T-cell (primary cell): ENCODE results near the gene RANGRF. TPM values are rescaled to one million over a fixed set of nuclear protein-coding genes. Genes with fewer than 3 reads are reported as not detected.
A peak's percentile ranks its signal among the peaks of the same experiment; 100 is the strongest.
"Not testable (repeated sequence)": the region's sequence is repeated elsewhere in the genome, so short reads cannot be mapped to it uniquely, and the experiment has no call there.

ENCODE experiments used
- ATAC-seq, 4 experiments: fragments of 200-7000 bp in 3 of 4; fragments of 150-1000 bp in 1 of 4; cut with Tn5 transposase; replicated peaks in 1 of 4; 1 replicate in 3 of 4; 2 replicates in 1 of 4; pipeline ENCODE4 v1.10.0; 2021; ENCODE audit warnings: moderate library complexity in 3 of 4, mild to moderate bottlenecking in 2 of 4, moderate number of reproducible peaks in 1 of 4
- CTCF ChIA-PET, 2 donors: fragments of 300-600 bp; sonication (Branson Sonifier 250); formaldehyde crosslinking; loops; one replicate each; lab custom pipeline; 2022; ENCODE audit warnings: antibody characterized with exemption in 2 of 2; lab: Charles Lee
- POLR2A ChIA-PET, 2 donors: fragments of 300-600 bp; sonication (Branson Sonifier 250); formaldehyde crosslinking; loops; one replicate each; lab custom pipeline; 2022; ENCODE audit warnings: antibody characterized with exemption in 2 of 2; lab: Charles Lee
- DNase-seq, 35 experiments: peaks; one replicate each; pipeline versions ENCODE4 v3.0.0 to v3.0.0-alpha.2; 2013 to 2023
- H3K27ac ChIP-seq: one replicate; pipeline ENCODE4 v1.5.1; 2013; ENCODE audit warnings: low read length
- H3K27me3 ChIP-seq, 2 experiments: replicated peaks in 1 of 2; 1 replicate in 1 of 2; 2 replicates in 1 of 2; pipeline versions ENCODE4 v1.6.1 to v1.7.0; 2013; ENCODE audit warnings: low read length in 1 of 2, mixed read lengths in 1 of 2; ENCODE audit not compliant: control insufficient read depth in 2 of 2, insufficient read depth in 2 of 2; ENCODE audit errors: extremely low read depth in 1 of 2
- H3K36me3 ChIP-seq, 2 donors: 1 replicate in 1 of 2; 2 replicates in 1 of 2; pipeline versions ENCODE4 v1.6.1 to v1.7.0; 2013; ENCODE audit warnings: low read length in 1 of 2; ENCODE audit not compliant: control insufficient read depth in 2 of 2, insufficient read depth in 1 of 2; ENCODE audit errors: extremely low read depth in 1 of 2
- H3K4me1 ChIP-seq, 2 experiments: 1 replicate in 1 of 2; 2 replicates in 1 of 2; pipeline versions ENCODE4 v1.6.1 to v1.7.0; 2013; ENCODE audit warnings: low read length in 2 of 2, mixed read lengths in 1 of 2; ENCODE audit not compliant: insufficient read depth in 2 of 2, control insufficient read depth in 1 of 2; ENCODE audit errors: extremely low read depth in 1 of 2
- H3K4me3 ChIP-seq, 2 donors: 1 replicate in 1 of 2; 2 replicates in 1 of 2; pipeline versions ENCODE4 v1.5.1 to v1.7.0; 2013; ENCODE audit warnings: mild to moderate bottlenecking in 2 of 2, low read length in 1 of 2, moderate library complexity in 1 of 2; ENCODE audit not compliant: control insufficient read depth in 1 of 2; ENCODE audit errors: extremely low read depth in 1 of 2
- H3K9me3 ChIP-seq: 2 replicates; pipeline ENCODE4 v1.7.0; 2013
- H3K27ac Mint-ChIP-seq, 2 donors: one replicate each; pipeline ENCODE4 v1.8.0; 2020 to 2021; ENCODE audit warnings: mild to moderate bottlenecking in 2 of 2, mixed read lengths in 2 of 2
- H3K27me3 Mint-ChIP-seq, 2 donors: one replicate each; pipeline ENCODE4 v1.8.0; 2021 to 2022; ENCODE audit warnings: mixed read lengths in 2 of 2
- H3K36me3 Mint-ChIP-seq: one replicate; pipeline ENCODE4 v1.8.0; 2021; ENCODE audit warnings: mixed read lengths
- H3K4me1 Mint-ChIP-seq, 3 donors: one replicate each; pipeline ENCODE4 v1.8.0; 2020 to 2022; ENCODE audit warnings: mixed read lengths in 3 of 3, mild to moderate bottlenecking in 1 of 3
- H3K4me3 Mint-ChIP-seq, 3 donors: one replicate each; pipeline ENCODE4 v1.8.0; 2020 to 2022; ENCODE audit warnings: mild to moderate bottlenecking in 3 of 3, mixed read lengths in 3 of 3, moderate library complexity in 3 of 3
- H3K9me3 Mint-ChIP-seq, 3 donors: one replicate each; pipeline ENCODE4 v1.8.0; 2020 to 2022; ENCODE audit warnings: mixed read lengths in 3 of 3
- WGBS: methylation state at CpG from one replicate; pipeline ENCODE4 v1.1.5; 2013; ENCODE audit warnings: missing lambda C conversion rate; ENCODE audit not compliant: insufficient coverage; 5-methylcytosine and 5-hydroxymethylcytosine counted together
- total RNA-seq, 35 experiments: library from RNA in 6 of 35; stranded (reverse) in 6 of 35; fragments of 120-200 nt in 1 of 35; gene quantifications; one replicate each; pipeline versions ENCODE4 v1.2.1 to v1.2.4 and lab custom pipeline; 2013 to 2026

Gene RANGRF
- total RNA-seq, 5 donors from 2014 or later (not counting 1 experiment from before 2014, with no cell fraction given): 29.0 to 41.8 (median 40.9) TPM

DNA sequence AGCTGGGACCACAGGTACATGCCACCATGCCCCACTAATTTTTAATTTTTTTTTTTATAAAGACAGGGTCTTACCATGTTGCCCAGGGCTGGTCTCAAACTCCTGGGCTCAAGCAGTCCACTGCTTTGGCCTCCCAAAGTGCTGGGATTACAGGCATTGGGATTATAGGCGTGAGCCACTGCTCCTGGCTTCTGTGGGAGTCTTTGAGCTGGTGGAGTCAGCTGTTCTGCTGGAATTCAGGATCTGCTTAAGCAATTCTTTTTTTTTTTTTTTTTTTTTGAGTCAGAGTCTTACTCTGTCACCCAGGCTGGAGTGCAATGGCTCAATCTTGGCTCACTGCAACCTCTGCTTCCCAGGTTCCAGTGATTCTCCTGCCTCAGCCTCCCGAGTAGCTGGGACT is 37.1 kb upstream of the RANGRF start:
- H3K36me3 ChIP-seq: peaks cover 11 to 23% of the 10 kb centered on the region in 2 donors
- WGBS: no CpG with 5 or more reads among the region's 2 CpGs
- not testable (repeated sequence) for H3K27me3 ChIP-seq, H3K4me3 Mint-ChIP-seq, H3K9me3 ChIP-seq, H3K4me3 ChIP-seq, H3K27ac Mint-ChIP-seq, H3K27me3 Mint-ChIP-seq, DNase-seq, H3K9me3 Mint-ChIP-seq, H3K27ac ChIP-seq, ATAC-seq
- Mint-ChIP-seq H3K36me3 (peaks cover 16% of the 10 kb centered on the region), H3K4me1 (peaks cover 25 to 38% (median 26%) of the 10 kb centered on the region in 3 donors)
- peaks cover 11 to 24% of the 10 kb centered on the region in 2 experiments for H3K4me1 ChIP-seq
- POLR2A ChIA-PET: interaction anchor here in 1 of 2 donors (0.5 kb wide), 1 partner anchor 42 kb away, joined by 4 read pairs; no protein-coding TSS in a partner anchor
- CTCF ChIA-PET: interaction anchor here in 1 of 2 donors (0.7 kb wide), 1 partner anchor 9 kb away, joined by 3 read pairs; no protein-coding TSS in a partner anchor

DNA sequence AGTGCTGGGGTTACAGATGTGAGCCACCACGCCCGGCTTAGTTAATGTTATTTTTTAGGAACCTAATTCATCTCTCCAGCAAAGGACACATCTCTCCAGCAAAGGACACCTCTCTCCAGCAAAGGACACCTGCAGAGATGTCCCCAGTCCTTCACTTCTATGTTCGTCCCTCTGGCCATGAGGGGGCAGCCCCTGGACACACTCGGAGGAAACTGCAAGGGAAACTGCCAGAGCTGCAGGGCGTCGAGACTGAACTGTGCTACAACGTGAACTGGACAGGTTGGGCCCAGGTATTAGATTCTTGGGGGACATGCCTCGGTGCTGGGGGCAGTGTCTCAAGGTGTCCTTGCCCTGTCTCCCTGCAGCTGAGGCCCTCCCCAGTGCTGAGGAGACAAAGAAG is 34.7 kb upstream of the RANGRF start:
- H3K4me1 ChIP-seq: peaks cover 9 to 12% of the 10 kb centered on the region in 2 experiments
- POLR2A ChIA-PET: no interaction called here
- Mint-ChIP-seq H3K4me3 (no peak overlapping the region), H3K27ac (no peak overlapping the region), H3K27me3 (no peaks in the 10 kb centered on the region), H3K4me1 (peaks cover 18 to 20% (median 20%) of the 10 kb centered on the region in 3 donors), H3K9me3 (no peaks in the 10 kb centered on the region), H3K36me3 (peaks cover 19% of the 10 kb centered on the region)
- DNase-seq: peak in 1 of 35 experiments; percentile 10
- no peaks in the 10 kb centered on the region for H3K9me3 ChIP-seq
- no peak overlapping the region for H3K27ac ChIP-seq
- no peak overlapping the region for H3K4me3 ChIP-seq
- ATAC-seq: no peak
- WGBS: 84% methylated on average over 6 of the region's 8 CpGs
- H3K27me3 ChIP-seq: no peaks in the 10 kb centered on the region
- peaks cover 18 to 38% of the 10 kb centered on the region in 2 donors for H3K36me3 ChIP-seq
- CTCF ChIA-PET: no interaction called here

DNA sequence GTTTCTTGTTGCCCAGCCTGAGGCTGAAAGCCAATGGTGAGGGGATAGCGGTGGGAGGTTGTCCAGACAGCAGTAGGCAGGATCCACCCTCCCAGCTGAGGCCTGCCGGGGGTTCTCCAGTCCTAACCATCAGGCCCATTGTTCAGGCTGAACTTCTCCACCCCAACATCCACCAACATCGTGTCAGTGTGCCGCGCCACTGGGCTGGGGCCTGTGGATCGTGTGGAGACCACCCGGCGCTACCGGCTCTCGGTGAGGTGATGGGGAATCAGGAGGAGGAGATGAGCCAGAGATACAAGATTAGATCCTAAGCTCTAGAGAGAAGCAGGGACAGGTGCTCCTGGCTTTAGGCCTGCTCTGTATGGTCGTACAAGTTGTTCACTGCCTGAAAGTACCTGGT is 33.6 kb upstream of the RANGRF start:
- POLR2A ChIA-PET: no interaction called here
- peaks cover 18 to 38% of the 10 kb centered on the region in 2 donors for H3K36me3 ChIP-seq

DNA sequence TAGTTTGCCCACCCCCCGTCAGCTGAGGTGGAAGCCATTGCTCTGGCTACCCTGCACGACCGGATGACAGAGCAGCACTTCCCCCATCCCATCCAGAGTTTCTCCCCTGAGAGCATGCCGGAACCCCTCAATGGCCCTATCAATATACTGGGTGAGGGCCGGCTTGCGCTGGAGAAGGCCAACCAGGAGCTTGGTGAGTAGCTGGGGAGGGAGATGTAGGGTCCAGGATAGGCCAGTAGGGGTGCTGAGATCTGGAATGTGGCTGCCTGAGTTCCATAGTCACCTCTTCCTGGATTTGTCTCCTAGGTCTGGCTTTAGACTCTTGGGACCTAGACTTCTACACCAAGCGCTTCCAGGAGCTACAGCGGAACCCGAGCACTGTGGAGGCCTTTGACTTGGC is 33.0 kb upstream of the RANGRF start:
- Histone ChIP-seq H3K4me1 (no peaks in the 10 kb centered on the region), H3K27me3 (no peaks in the 10 kb centered on the region), H3K27ac (no peak overlapping the region), H3K36me3 (peaks cover 18 to 38% of the 10 kb centered on the region in 2 donors), H3K9me3 (no peaks in the 10 kb centered on the region), H3K4me3 (no peak overlapping the region)
- ChIA-PET POLR2A (interaction anchor here in 1 of 2 donors (0.6 kb wide), 1 partner anchor 61 kb away, joined by 4 read pairs; no protein-coding TSS in a partner anchor), CTCF (no interaction called here)
- Mint-ChIP-seq H3K9me3 (no peaks in the 10 kb centered on the region), H3K4me3 (no peak overlapping the region), H3K4me1 (peaks cover 2 to 4% (median 3%) of the 10 kb centered on the region in 3 donors), H3K27ac (no peak overlapping the region), H3K36me3 (peaks cover 19% of the 10 kb centered on the region), H3K27me3 (no peaks in the 10 kb centered on the region)
- ATAC-seq: no peak
- 98% methylated on average over 5 of the region's 9 CpGs for WGBS
- DNase-seq: no peak

More for the DNA sequence above, 33.6 kb upstream of the RANGRF start:
- Mint-ChIP-seq H3K9me3 (no peaks in the 10 kb centered on the region), H3K27ac (no peak overlapping the region), H3K4me1 (peaks cover 9 to 10% (median 9%) of the 10 kb centered on the region in 3 donors), H3K4me3 (no peak overlapping the region), H3K27me3 (no peaks in the 10 kb centered on the region), H3K36me3 (peaks cover 19% of the 10 kb centered on the region)
- CTCF ChIA-PET: no interaction called here
- WGBS: 100% methylated on average over 2 of the region's 11 CpGs
- Histone ChIP-seq H3K27me3 (no peaks in the 10 kb centered on the region), H3K27ac (no peak overlapping the region), H3K4me1 (peaks cover 2 to 3% of the 10 kb centered on the region in 2 experiments), H3K4me3 (no peak overlapping the region), H3K9me3 (no peaks in the 10 kb centered on the region)
- DNase-seq (no peak), ATAC-seq (no peak)

DNA sequence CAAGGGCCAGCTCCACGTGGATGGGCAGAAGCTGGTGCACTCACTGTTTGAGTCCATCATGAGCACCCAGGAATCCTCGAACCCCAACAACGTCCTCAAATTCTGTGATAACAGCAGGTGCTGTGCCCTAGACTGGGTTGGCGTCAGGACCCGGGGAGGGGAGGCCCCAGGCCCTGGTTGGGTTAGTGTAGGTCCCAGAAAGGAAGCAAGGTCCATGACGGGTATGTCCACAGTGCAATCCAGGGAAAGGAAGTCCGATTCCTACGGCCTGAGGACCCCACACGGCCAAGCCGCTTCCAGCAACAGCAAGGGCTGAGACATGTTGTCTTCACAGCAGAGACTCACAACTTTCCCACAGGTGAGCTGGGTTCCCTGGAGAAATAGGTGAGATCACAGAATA is 32.2 kb upstream of the RANGRF start:
- H3K9me3 ChIP-seq: no peaks in the 10 kb centered on the region
- no peaks in the 10 kb centered on the region for H3K4me1 Mint-ChIP-seq
- CTCF ChIA-PET: no interaction called here

DNA sequence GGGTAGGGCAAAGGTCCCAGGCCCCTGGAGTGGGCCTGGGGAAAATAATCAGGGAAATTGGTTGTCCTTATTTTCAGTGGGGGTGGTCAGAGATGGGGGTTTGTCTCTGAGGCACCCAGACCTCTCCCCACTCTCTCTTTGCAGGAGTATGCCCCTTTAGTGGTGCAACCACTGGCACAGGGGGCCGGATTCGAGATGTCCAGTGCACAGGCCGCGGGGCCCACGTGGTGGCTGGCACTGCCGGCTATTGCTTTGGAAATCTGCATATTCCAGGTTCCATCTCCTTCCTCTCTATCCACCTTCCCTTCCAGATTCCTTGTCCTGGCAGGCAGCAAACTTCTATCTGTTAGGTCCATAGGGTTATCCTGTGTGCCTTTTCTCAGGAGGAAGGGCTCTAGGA is 31.8 kb upstream of the RANGRF start:
- H3K4me3 Mint-ChIP-seq: no peak overlapping the region
- H3K9me3 ChIP-seq: no peaks in the 10 kb centered on the region
- H3K27ac Mint-ChIP-seq: peak overlapping the region in 1 of 2 donors; percentile 23
- no peaks in the 10 kb centered on the region for H3K27me3 Mint-ChIP-seq
- ATAC-seq (no peak), DNase-seq (no peak)
- no peak overlapping the region for H3K27ac ChIP-seq
- ChIA-PET POLR2A (no interaction called here), CTCF (no interaction called here)
- H3K4me3 ChIP-seq: no peak overlapping the region
- peaks cover 25% of the 10 kb centered on the region for H3K36me3 Mint-ChIP-seq
- no peaks in the 10 kb centered on the region for H3K9me3 Mint-ChIP-seq
- WGBS: 100% methylated on average over 6 of the region's 6 CpGs
- H3K36me3 ChIP-seq: peaks cover 18 to 38% of the 10 kb centered on the region in 2 donors
- no peaks in the 10 kb centered on the region for H3K4me1 Mint-ChIP-seq
- no peaks in the 10 kb centered on the region for H3K4me1 ChIP-seq
- no peaks in the 10 kb centered on the region for H3K27me3 ChIP-seq

More for the DNA sequence above, 32.2 kb upstream of the RANGRF start:
- ATAC-seq (no peak), DNase-seq (no peak)
- H3K36me3 Mint-ChIP-seq: peaks cover 25% of the 10 kb centered on the region
- H3K4me3 Mint-ChIP-seq: no peak overlapping the region
- Histone ChIP-seq H3K36me3 (peaks cover 18 to 38% of the 10 kb centered on the region in 2 donors), H3K4me1 (no peaks in the 10 kb centered on the region), H3K27me3 (no peaks in the 10 kb centered on the region), H3K27ac (no peak overlapping the region), H3K4me3 (no peak overlapping the region)
- H3K27ac Mint-ChIP-seq: peak overlapping the region in 1 of 2 donors; percentile 23
- no peaks in the 10 kb centered on the region for H3K9me3 Mint-ChIP-seq
- WGBS: 98% methylated on average over 5 of the region's 10 CpGs
- POLR2A ChIA-PET: interaction anchor here in 1 of 2 donors (0.6 kb wide), 1 partner anchor 62 kb away, joined by 4 read pairs; no protein-coding TSS in a partner anchor
- H3K27me3 Mint-ChIP-seq: no peaks in the 10 kb centered on the region
